ENCODE measurements around the gene GASK1B.

GRCh38 chr4:158169931-158170690, 2.7 kb downstream of the GASK1B start:
- TF ChIP-seq CTCF (conservative IDR thresholded peaks at IDR 0.05; ENCODE audit: low read depth, low read length) (no peak), EZH2 (IDR thresholded peaks at IDR 0.05; ENCODE audit: borderline replicate concordance, low read depth, low read length, poor library complexity, severe bottlenecking) (no peak)

Data from A673 (cell line).